Erythroblast (primary cell): Measurements from ENCODE around the gene GATD1.
"Not testable (repeated sequence)": the region's sequence is repeated elsewhere in the genome, so short reads cannot be mapped to it uniquely, and the experiment has no call there.

ENCODE experiments used
- DNase-seq, 2 experiments: peaks; one replicate each; lab custom pipeline; 2025; lab: John Stamatoyannopoulos, UW
- GATA1 ChIP-seq: IDR thresholded peaks from 2 replicates; pipeline ENCODE4 v1.6.1; 2011; ENCODE audit warnings: low read depth, mild to moderate bottlenecking, control low read depth, low read length, moderate library complexity
- POLR2A ChIP-seq: IDR thresholded peaks from 2 replicates; pipeline ENCODE4 v1.6.1; 2011; ENCODE audit warnings: mild to moderate bottlenecking, low read length

Gene GATD1

GRCh38 chr11:763549-764321 lies 13.6 kb downstream of the GATD1 start:
- DNase-seq: no peak
- no peak for TF ChIP-seq GATA1
- TF ChIP-seq POLR2A: peak; percentile 35

GRCh38 chr11:763073-763463 lies 14.2 kb downstream of the GATD1 start:
- no peak for DNase-seq
- TF ChIP-seq POLR2A (no peak), GATA1 (no peak)

GRCh38 chr11:762421-763072 lies 14.7 kb downstream of the GATD1 start:
- peak; percentile 52 to 58 for DNase-seq
- TF ChIP-seq GATA1: no peak
- TF ChIP-seq POLR2A: no peak

GRCh38 chr11:761526-762108 lies 15.7 kb downstream of the GATD1 start:
- no peak for DNase-seq

GRCh38 chr11:760236-760635 lies 17.1 kb downstream of the GATD1 start:
- no peak for TF ChIP-seq POLR2A
- TF ChIP-seq GATA1: no peak
- no peak for DNase-seq

More at GRCh38 chr11:761526-762108, 15.7 kb downstream of the GATD1 start:
- TF ChIP-seq GATA1 (no peak), POLR2A (no peak)

- DNase-seq: no peak
- no peak for TF ChIP-seq GATA1
- no peak for TF ChIP-seq POLR2A
These were observed 27.6 kb downstream of the GATD1 start for GRCh38 chr11:749731-750130.

- peak; percentile 66 to 81 for DNase-seq
- TF ChIP-seq GATA1: no peak
These were observed 29.3 kb downstream of the GATD1 start for GRCh38 chr11:748007-748359.

GRCh38 chr11:747158-748006 lies 29.9 kb downstream of the GATD1 start, which contains the start of gene TALDO1:
Gene TALDO1, plus strand, starts transcription at chr11:747464. Its CDS starts 18 bp downstream, at chr11:747482.
- DNase-seq: peak; percentile 92 to 96
- peak; percentile 79 for TF ChIP-seq POLR2A
- TF ChIP-seq GATA1: no peak

- TF ChIP-seq GATA1 (no peak), POLR2A (no peak)
- DNase-seq: peak; percentile 53 to 66
These were observed 30.8 kb downstream of the GATD1 start for GRCh38 chr11:746289-747157.

- no peak for TF ChIP-seq POLR2A
- no peak for TF ChIP-seq GATA1
- DNase-seq: no peak
These were observed 31.9 kb downstream of the GATD1 start for GRCh38 chr11:745428-745827.

- no peak for TF ChIP-seq POLR2A
- no peak for TF ChIP-seq GATA1
- no peak for DNase-seq
These were observed 34.6 kb downstream of the GATD1 start for GRCh38 chr11:742571-743201.

- TF ChIP-seq GATA1 (no peak), POLR2A (no peak)
These were observed 35.1 kb downstream of the GATD1 start for GRCh38 chr11:742156-742546.

GRCh38 chr11:737899-738298 lies 39.4 kb downstream of the GATD1 start:
- DNase-seq: not testable (repeated sequence)

More at GRCh38 chr11:742156-742546, 35.1 kb downstream of the GATD1 start:
- no peak for DNase-seq
